GM19468 (cell line): ENCODE results near the gene USP54.

ENCODE experiments used
- ATAC-seq: cut with Tn5 transposase; IDR thresholded peaks from one replicate; pipeline ENCODE4 v1.9.1; 2021; ENCODE audit warnings: mild to moderate bottlenecking, moderate library complexity, moderate number of reproducible peaks; ENCODE audit not compliant: unreplicated experiment; ENCODE audit errors: extremely low read depth

Gene USP54

DNA sequence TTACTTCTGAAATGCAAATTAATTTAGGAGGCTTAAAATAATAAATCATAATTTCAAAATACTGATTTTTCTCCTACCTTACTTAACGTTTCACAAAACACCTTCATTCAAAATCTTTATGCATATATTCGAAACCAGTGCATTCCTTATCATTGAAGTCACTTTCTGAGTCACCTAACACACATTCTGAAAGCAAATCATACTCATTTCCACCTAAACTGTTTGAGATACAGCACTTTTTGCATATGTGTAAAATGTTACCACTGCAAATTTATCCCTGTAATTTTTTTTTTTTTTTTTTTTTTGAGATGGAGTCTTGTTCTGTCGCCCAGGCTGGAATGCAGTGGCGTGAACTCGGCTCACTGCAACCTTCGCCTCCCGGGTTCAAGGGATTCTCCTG lies 111.0 kb downstream of the USP54 start:
- no peak for ATAC-seq

DNA sequence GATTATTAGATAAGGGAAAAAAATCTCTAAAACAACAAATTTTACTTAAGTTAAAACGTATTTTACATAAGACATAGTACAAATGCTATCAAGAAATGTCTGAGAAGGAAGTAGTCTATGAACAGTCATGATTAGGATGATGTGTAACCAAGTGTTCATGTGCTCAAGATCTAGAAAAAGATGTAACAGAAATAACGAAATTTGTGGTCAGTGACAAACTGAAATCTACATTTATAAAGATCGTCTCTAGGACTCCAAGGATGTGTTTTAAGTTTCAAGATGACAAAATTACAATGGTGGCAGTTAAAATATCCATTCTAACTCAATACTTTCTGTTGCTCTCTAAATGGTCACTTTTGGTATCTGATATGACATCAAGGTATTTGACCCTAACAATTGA lies 112.5 kb downstream of the USP54 start:
- ATAC-seq, result no peak

DNA sequence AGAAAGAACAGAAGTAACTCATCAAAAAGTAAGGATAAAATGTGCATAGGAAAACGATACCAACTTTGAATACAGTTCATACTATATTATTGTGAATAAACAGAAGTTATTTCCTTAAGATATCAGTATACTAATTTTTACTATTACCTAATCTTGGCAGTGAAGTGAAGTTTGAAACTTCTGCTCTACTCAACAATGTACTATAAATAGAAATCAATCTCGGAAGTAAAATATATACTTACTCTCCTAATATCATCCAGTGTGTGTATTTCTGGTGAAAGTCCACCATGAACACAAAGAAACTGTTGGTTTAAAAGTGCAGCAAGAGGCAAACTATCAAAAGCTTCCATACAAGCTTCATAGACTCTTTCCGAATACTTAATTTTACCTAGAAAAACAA lies 119.9 kb downstream of the USP54 start:
- ATAC-seq, result no peak

DNA sequence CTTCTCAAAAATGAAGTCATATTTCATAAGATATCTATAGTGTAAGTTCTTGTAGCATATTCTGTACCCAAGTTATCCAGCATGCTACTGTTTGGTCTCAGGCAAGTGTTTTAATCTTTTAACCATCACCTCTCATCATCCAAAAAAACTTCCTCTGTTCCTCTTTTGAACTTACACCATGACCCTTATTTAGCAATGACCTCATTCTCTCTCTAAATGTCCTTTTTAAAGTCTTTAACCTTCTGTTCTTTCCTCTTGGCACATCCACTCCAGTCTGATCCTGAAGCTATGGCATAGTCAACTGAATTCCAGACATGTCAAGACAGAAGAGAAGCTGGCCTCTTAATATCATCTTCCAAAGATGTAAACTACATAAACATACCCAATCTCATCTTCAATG lies 121.6 kb downstream of the USP54 start:
- ATAC-seq, result no peak

DNA sequence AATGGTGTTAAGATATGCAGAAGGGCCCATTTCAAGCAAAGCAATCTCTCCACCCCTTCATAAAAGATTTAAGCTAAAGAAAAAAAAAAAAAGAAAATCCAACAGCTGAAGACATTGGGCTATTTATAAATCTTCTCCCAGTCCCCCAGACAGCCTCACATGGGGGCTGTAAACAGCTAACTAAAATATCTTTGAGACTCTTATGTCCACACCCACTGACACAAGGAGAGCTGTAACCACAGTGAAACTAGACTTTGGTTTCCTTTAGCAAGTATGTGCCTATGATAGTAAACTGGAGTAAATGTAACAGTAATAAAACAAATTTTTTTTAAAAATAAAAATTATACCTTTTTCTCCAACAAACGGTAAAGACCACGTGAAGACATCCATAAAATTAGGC lies 123.9 kb downstream of the USP54 start:
- no peak for ATAC-seq

DNA sequence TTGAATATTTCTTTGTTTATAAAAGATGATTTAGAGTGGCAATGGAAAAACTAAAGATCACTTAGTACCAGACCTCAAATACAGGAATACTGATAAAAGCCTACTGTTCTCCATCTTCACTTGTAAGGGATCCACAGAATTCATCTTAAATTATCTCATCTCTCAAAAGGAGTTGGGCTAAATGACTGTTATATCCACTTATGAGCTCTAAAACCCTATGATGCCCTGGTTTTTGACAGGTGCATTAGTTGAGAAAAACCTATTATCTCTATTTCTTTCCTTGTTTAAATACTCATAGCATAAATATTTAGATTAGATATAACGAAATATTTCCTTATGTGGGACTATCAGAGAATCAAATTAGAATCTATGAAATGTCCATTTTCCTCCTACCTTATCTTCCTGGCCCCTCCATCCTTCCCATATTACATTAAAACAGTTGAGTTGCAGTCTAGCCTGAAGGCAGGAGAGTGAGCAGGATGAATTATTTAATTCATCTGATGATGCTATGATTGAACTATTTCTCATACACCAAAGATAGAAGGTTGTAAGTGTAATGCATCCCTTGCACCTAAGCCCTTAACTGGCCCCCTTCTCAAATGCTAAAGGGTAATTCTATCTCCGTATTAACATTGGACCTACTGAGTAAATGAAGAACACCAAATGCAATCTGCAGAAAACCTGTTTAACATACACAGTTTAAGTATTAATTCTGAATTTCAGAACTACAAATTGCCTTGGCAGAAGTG lies 125.0 kb downstream of the USP54 start:
- no peak for ATAC-seq

DNA sequence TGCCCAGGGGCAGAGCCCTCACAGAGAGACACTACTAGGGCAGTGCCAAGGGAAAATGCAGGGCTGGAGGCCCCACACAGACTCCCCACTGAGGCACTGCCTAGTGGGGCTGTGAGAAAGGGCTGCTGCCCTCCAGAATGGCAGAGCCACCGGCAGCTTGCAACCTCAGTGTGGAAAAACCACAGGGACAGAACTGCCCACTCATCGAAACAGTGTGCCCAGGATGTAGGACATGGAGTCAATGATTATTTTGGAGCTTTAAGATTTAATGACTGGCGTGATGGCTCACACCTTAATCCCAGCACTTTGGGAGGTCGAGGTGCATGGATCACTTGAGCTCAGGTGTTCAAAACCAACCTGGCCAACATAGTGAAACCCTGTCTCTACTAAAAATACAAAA lies 130.2 kb downstream of the USP54 start:
- no peak for ATAC-seq

DNA sequence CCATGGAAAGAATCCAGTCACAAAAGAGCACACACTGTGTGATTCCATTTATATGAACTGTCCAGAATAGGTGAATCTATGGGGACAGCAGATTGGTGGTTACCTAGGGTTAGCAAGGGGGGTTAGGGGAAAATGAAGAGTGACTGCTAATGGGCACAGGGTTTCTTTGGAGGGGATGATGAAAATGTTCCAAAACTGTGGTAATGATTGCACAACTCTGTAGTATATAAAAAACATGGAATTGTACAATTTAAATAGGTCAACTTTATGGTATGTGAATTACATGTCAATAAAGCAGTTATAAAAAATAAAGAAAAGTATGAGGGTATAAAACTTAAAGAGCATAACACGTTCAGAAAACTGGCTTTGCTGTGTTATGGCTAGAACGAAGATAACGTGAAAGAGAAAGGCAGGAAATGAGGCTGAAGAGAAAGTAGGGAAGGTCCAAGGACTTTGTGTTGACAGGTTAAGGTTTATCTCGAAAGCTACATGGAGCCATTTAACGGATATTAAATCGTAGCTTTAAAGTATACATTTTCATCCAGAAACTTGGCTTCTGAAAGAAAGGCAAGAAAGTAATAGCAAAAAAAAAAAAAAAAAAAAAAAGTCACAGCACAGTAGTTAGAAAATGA lies 131.3 kb downstream of the USP54 start:
- no peak for ATAC-seq

DNA sequence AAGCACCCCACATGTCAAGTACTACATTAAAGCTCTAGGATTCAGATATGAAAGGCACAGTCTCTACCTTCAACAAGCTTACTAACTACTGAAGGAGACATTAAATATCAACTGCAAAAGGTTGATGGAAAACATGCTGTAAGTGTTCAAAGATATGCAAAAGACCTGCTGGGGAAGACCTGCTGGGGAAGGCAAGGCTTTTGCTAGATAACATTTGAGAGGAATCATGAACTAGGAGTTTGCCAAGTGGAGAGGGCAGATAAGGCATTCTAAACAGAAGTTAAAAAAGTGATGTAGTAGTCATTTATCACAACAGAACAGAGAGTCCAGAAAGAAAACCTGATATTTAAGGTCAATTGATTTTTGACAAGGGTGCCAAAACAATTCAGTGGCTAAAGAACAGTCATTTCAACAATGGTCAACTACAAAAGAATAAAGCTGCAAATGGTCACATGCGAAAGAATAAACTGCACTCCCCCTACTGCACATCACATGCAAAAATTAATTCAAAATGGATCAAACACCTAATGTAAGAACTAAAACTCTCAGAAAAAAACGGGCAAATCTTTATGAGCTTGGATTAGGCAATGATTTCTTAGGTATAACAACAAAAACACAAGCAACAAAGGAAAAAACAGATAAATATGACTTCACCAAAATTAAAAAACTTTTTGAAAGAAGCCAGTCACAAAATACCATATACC lies 134.8 kb downstream of the USP54 start:
- no peak for ATAC-seq

DNA sequence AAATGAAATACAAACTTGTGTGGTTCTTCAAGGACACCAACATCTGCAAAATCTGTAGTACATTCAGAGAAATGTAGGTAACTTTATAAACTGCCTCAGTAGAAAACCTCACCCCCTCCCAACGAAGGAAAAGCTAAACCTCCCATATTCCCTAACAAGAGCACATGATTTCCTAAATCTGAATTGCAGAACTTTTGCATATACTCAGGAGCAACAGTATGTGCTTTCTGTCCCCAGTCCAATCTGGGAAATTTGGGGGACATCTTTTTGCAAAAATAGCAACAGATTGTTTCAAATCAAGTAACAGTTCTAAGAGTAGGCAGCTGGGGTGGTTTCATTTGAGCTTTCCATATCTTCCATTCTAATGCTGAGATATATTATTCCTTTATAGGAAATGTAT lies 142.0 kb downstream of the USP54 start:
- no peak for ATAC-seq

DNA sequence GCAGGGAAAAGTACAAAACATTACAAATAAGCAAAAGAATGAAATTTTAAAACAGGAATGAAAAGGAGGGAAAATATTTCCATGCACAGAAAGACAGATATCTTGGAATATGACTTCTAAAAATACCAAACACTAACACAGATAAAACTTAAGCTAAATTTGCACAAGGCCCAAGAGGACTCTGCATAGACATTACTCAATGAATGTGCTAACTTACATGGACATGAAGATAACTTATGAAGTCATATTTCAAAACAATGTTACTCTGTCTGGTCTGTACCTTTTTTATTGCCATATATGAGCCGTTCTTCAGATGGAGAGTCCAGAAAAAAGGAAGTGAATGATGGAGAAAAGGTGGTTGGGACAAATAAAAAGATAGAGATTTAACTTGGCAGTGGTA lies 142.8 kb downstream of the USP54 start:
- ATAC-seq, result no peak
